Trophoblast cell (in vitro differentiated cells and primary cell): ENCODE measurements around the gene TMEM30A.
A peak's percentile ranks its signal among the peaks of the same experiment; 100 is the strongest.

Source experiments
- DNase-seq, 2 donors: peaks; one replicate each; pipeline ENCODE4 v3.0.0-alpha.2; 2016
- H2AFZ ChIP-seq: 2 replicates; pipeline ENCODE4 v1.6.1; 2013; ENCODE audit warnings: low read length, moderate library complexity, mild to moderate bottlenecking; ENCODE audit not compliant: insufficient read depth, poor library complexity
- H2AK5ac ChIP-seq: 2 replicates; pipeline ENCODE4 v1.6.1; 2013; ENCODE audit warnings: mild to moderate bottlenecking, low read length
- H2BK120ac ChIP-seq: 2 replicates; pipeline ENCODE4 v1.6.1; 2013; ENCODE audit warnings: low read length, mild to moderate bottlenecking, moderate library complexity; ENCODE audit not compliant: insufficient read depth, poor library complexity
- H2BK12ac ChIP-seq: 2 replicates; pipeline ENCODE4 v1.6.1; 2013; ENCODE audit warnings: mild to moderate bottlenecking, low read length, moderate library complexity
- H2BK5ac ChIP-seq: 2 replicates; pipeline ENCODE4 v1.6.1; 2013; ENCODE audit warnings: low read length, low read depth, moderate library complexity, mild to moderate bottlenecking; ENCODE audit not compliant: poor library complexity
- H3K14ac ChIP-seq: 2 replicates; pipeline ENCODE4 v1.6.1; 2013; ENCODE audit warnings: mild to moderate bottlenecking, low read length
- H3K18ac ChIP-seq: 2 replicates; pipeline ENCODE4 v1.6.1; 2013; ENCODE audit warnings: mild to moderate bottlenecking, low read length
- H3K23ac ChIP-seq: 2 replicates; pipeline ENCODE4 v1.6.1; 2013; ENCODE audit warnings: low read length
- H3K27ac ChIP-seq: 2 replicates; pipeline ENCODE4 v1.5.1; 2013; ENCODE audit warnings: low read depth, mild to moderate bottlenecking, inconsistent platforms, low read length, moderate library complexity
- H3K27me3 ChIP-seq: 2 replicates; pipeline ENCODE4 v1.6.1; 2013; ENCODE audit warnings: inconsistent platforms, mild to moderate bottlenecking, low read length, moderate library complexity; ENCODE audit not compliant: insufficient read depth
- H3K36me3 ChIP-seq, 2 experiments: 1 replicate in 1 of 2; 2 replicates in 1 of 2; pipeline ENCODE4 v1.6.1; 2013; ENCODE audit warnings: low read length in 2 of 2, mild to moderate bottlenecking in 2 of 2, moderate library complexity in 1 of 2; ENCODE audit not compliant: insufficient read depth in 2 of 2, control insufficient read depth in 1 of 2
- H3K4ac ChIP-seq: 2 replicates; pipeline ENCODE4 v1.6.1; 2013; ENCODE audit warnings: low read depth, mild to moderate bottlenecking, low read length, moderate library complexity
- H3K4me1 ChIP-seq, 2 experiments: 1 replicate in 1 of 2; 2 replicates in 1 of 2; pipeline ENCODE4 v1.6.1; 2013; ENCODE audit warnings: low read length in 2 of 2, mild to moderate bottlenecking in 2 of 2, moderate library complexity in 1 of 2; ENCODE audit not compliant: insufficient read depth in 2 of 2, control insufficient read depth in 1 of 2
- H3K4me2 ChIP-seq: 2 replicates; pipeline ENCODE4 v1.6.1; 2013; ENCODE audit warnings: inconsistent platforms, mild to moderate bottlenecking, low read length, moderate library complexity
- H3K4me3 ChIP-seq: 2 replicates; pipeline ENCODE4 v1.5.1; 2013; ENCODE audit warnings: mild to moderate bottlenecking, low read depth, low read length, inconsistent platforms
- H3K79me1 ChIP-seq: one replicate; pipeline ENCODE4 v1.6.1; 2013; ENCODE audit warnings: low read length
- H3K79me2 ChIP-seq: 2 replicates; pipeline ENCODE4 v1.6.1; 2013; ENCODE audit warnings: low read length, mild to moderate bottlenecking; ENCODE audit not compliant: control insufficient read depth, insufficient read depth, poor library complexity
- H3K9ac ChIP-seq: 2 replicates; pipeline ENCODE4 v1.6.1; 2013; ENCODE audit warnings: mild to moderate bottlenecking, low read length
- H3K9me3 ChIP-seq: 2 replicates; pipeline ENCODE4 v1.6.1; 2013; ENCODE audit warnings: low read depth, mild to moderate bottlenecking, control low read depth, inconsistent platforms, low read length; ENCODE audit not compliant: insufficient read depth
- H4K12ac ChIP-seq: 2 replicates; pipeline ENCODE4 v1.6.1; 2013; ENCODE audit warnings: low read depth, mild to moderate bottlenecking, low read length, moderate library complexity
- H4K8ac ChIP-seq: 2 replicates; pipeline ENCODE4 v1.6.1; 2013; ENCODE audit warnings: low read depth, mild to moderate bottlenecking, low read length, moderate library complexity
- H4K91ac ChIP-seq: one replicate; pipeline ENCODE4 v1.6.1; 2013; ENCODE audit warnings: low read depth, mild to moderate bottlenecking, low read length, moderate library complexity
- WGBS: extraction: QIAGEN DNeasy Blood & Tissue Kit; methylation state at CpG from one replicate; pipeline ENCODE4 v1.1.7; 2013; ENCODE audit warnings: missing lambda C conversion rate; ENCODE audit not compliant: insufficient read length, insufficient coverage; ENCODE audit errors: extremely low coverage; 5-methylcytosine and 5-hydroxymethylcytosine counted together

Gene TMEM30A

GRCh38 chr6:75299801-75300530, 15.4 kb upstream of the TMEM30A start:
- no peaks in the 10 kb centered on the region for H3K27me3 ChIP-seq
- no peak overlapping the region for H4K8ac ChIP-seq
- no peak overlapping the region for H3K4me3 ChIP-seq
- H3K79me2 ChIP-seq, result no peaks in the 10 kb centered on the region
- H2BK12ac ChIP-seq, result no peak overlapping the region
- no peaks in the 10 kb centered on the region for H3K4me1 ChIP-seq
- no peak overlapping the region for H3K18ac ChIP-seq
- H3K23ac ChIP-seq, result no peak overlapping the region
- no peak overlapping the region for H3K9ac ChIP-seq
- no peak overlapping the region for H3K14ac ChIP-seq
- no peaks in the 10 kb centered on the region for H3K9me3 ChIP-seq
- H3K27ac ChIP-seq, result no peak overlapping the region
- no peak overlapping the region for H4K12ac ChIP-seq
- no peak overlapping the region for H2BK120ac ChIP-seq
- no CpG with 5 or more reads among the region's 2 CpGs for WGBS
- H2AFZ ChIP-seq, result no peak overlapping the region
- no peak overlapping the region for H4K91ac ChIP-seq
- DNase-seq, result no peak
- H3K4ac ChIP-seq, result no peak overlapping the region
- no peaks in the 10 kb centered on the region for H3K79me1 ChIP-seq
- no peak overlapping the region for H2AK5ac ChIP-seq
- no peaks in the 10 kb centered on the region for H3K36me3 ChIP-seq
- no peak overlapping the region for H2BK5ac ChIP-seq
- no peak overlapping the region for H3K4me2 ChIP-seq

GRCh38 chr6:75296811-75297779, 12.5 kb upstream of the TMEM30A start:
- Histone ChIP-seq H2BK5ac (no peak overlapping the region), H3K36me3 (no peaks in the 10 kb centered on the region), H3K79me1 (no peaks in the 10 kb centered on the region), H3K79me2 (no peaks in the 10 kb centered on the region), H3K4me1 (no peaks in the 10 kb centered on the region), H2AK5ac (no peak overlapping the region), H3K18ac (no peak overlapping the region), H4K8ac (no peak overlapping the region), H3K4me3 (no peak overlapping the region), H3K9ac (no peak overlapping the region), H3K9me3 (no peaks in the 10 kb centered on the region), H2BK120ac (no peak overlapping the region), H3K27me3 (no peaks in the 10 kb centered on the region), H3K4ac (no peak overlapping the region), H3K14ac (no peak overlapping the region), H4K12ac (no peak overlapping the region), H3K23ac (no peak overlapping the region), H4K91ac (no peak overlapping the region), H2BK12ac (no peak overlapping the region), H3K4me2 (no peak overlapping the region), H3K27ac (no peak overlapping the region), H2AFZ (no peak overlapping the region)
- WGBS, result no CpG with 5 or more reads among the region's 3 CpGs
- peak in 1 of 2 donors; percentile 85 for DNase-seq

DNA sequence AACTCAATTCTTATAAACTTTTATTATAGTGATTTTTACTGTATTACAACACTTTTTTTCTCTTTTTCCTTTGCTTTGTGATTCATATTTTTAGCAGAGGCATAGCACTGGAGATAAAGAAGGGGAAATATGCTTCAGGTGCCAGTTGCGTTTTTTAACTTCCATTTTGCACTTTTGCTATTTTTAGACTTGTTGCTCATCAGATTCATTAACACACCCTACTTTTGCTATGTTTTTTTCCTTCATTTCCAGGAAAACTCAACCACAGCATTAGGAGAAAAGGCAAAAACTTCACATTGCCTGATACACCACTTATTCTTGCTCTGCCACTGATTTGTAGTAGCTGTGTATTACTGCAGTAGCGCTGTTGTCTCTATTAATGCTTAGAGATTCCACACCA, 8.0 kb upstream of the TMEM30A start:
- Histone ChIP-seq H3K79me1 (peaks cover 5% of the 10 kb centered on the region), H3K36me3 (no peaks in the 10 kb centered on the region), H3K14ac (no peak overlapping the region), H2BK120ac (no peak overlapping the region), H4K12ac (no peak overlapping the region), H3K4me3 (no peak overlapping the region), H2BK5ac (no peak overlapping the region), H3K4me2 (no peak overlapping the region), H3K4me1 (peaks cover 4 to 12% of the 10 kb centered on the region in 2 experiments), H4K8ac (no peak overlapping the region), H3K18ac (no peak overlapping the region), H3K4ac (no peak overlapping the region), H2AK5ac (no peak overlapping the region), H3K23ac (no peak overlapping the region), H3K27me3 (no peaks in the 10 kb centered on the region), H3K79me2 (peaks cover 1% of the 10 kb centered on the region), H3K9ac (no peak overlapping the region), H2AFZ (no peak overlapping the region), H2BK12ac (no peak overlapping the region), H3K9me3 (no peaks in the 10 kb centered on the region), H4K91ac (no peak overlapping the region), H3K27ac (no peak overlapping the region)
- DNase-seq, result no peak
- WGBS, result no CpG with 5 or more reads among the region's 2 CpGs

GRCh38 chr6:75291744-75292143, 7.2 kb upstream of the TMEM30A start:
- no peak overlapping the region for H3K23ac ChIP-seq
- H3K9me3 ChIP-seq, result no peaks in the 10 kb centered on the region
- no peak for DNase-seq
- no peak overlapping the region for H2BK120ac ChIP-seq
- peak overlapping the region; percentile 10 for H2BK5ac ChIP-seq
- H3K27me3 ChIP-seq, result no peaks in the 10 kb centered on the region
- H4K12ac ChIP-seq, result no peak overlapping the region
- H3K18ac ChIP-seq, result no peak overlapping the region
- no peak overlapping the region for H2AK5ac ChIP-seq
- no peak overlapping the region for H3K14ac ChIP-seq
- peaks cover 4 to 12% of the 10 kb centered on the region in 2 experiments for H3K4me1 ChIP-seq
- no peak overlapping the region for H2AFZ ChIP-seq
- no peak overlapping the region for H2BK12ac ChIP-seq
- H3K9ac ChIP-seq, result no peak overlapping the region
- H4K91ac ChIP-seq, result no peak overlapping the region
- WGBS, result no CpG with 5 or more reads among the region's 1 CpG
- no peak overlapping the region for H3K4me3 ChIP-seq
- H3K27ac ChIP-seq, result peak overlapping the region; percentile 31
- H3K4me2 ChIP-seq, result peak overlapping the region; percentile 26
- H4K8ac ChIP-seq, result no peak overlapping the region
- H3K4ac ChIP-seq, result no peak overlapping the region
- no peaks in the 10 kb centered on the region for H3K36me3 ChIP-seq
- H3K79me2 ChIP-seq, result peaks cover 1% of the 10 kb centered on the region
- H3K79me1 ChIP-seq, result peaks cover 5% of the 10 kb centered on the region
